GM20431 (cell line): ENCODE results near the gene UGT1A7.
"Not testable (repeated sequence)": the region's sequence is repeated elsewhere in the genome, so short reads cannot be mapped to it uniquely, and the experiment has no call there.

Source experiments
- in situ Hi-C: fragments of 300-500 bp; cut with MseI, MboI; formaldehyde crosslinking; loops from one replicate; pipeline ENCODE4 v1.15.0; 2020; ENCODE audit warnings: low sequenced_read_pairs; ENCODE audit not compliant: unreplicated experiment

UGT1A7 gene

GRCh38 chr2:233681521-233682099 is at the start of gene UGT1A7:
Gene UGT1A7 (plus strand): TSS chr2:233681901. CDS start chr2:233681938, 37 bp downstream.
- in situ Hi-C loops: no loop called here

GRCh38 chr2:233636306-233636705 is 45.4 kb upstream of the UGT1A7 start, which contains the start of gene UGT1A10:
Gene UGT1A10 (plus strand): TSS chr2:233636448. CDS start chr2:233636523, 75 bp downstream.
- in situ Hi-C loops: not testable (repeated sequence)

GRCh38 chr2:233638836-233639235 is 42.9 kb upstream of the UGT1A7 start:
- in situ Hi-C loops: no loop called here

GRCh38 chr2:233639860-233640259 is 41.8 kb upstream of the UGT1A7 start:
- in situ Hi-C loops: no loop called here

GRCh38 chr2:233643128-233643527 is 38.6 kb upstream of the UGT1A7 start:
- in situ Hi-C loops: no loop called here

GRCh38 chr2:233646033-233646432 is 35.7 kb upstream of the UGT1A7 start:
- in situ Hi-C loops: not testable (repeated sequence)

GRCh38 chr2:233650981-233651380 is 30.7 kb upstream of the UGT1A7 start:
- in situ Hi-C loops: no loop called here

- in situ Hi-C loops: no loop called here
Measured at GRCh38 chr2:233651430-233651829, 30.3 kb upstream of the UGT1A7 start.

GRCh38 chr2:233654501-233654900 is 27.2 kb upstream of the UGT1A7 start:
- in situ Hi-C loops: no loop called here

- in situ Hi-C loops: no loop called here
Measured at GRCh38 chr2:233655043-233655442, 26.7 kb upstream of the UGT1A7 start.

- in situ Hi-C loops: not testable (repeated sequence)
Measured at GRCh38 chr2:233655943-233656342, 25.8 kb upstream of the UGT1A7 start.

GRCh38 chr2:233656443-233656842 is 25.3 kb upstream of the UGT1A7 start:
- in situ Hi-C loops: no loop called here

GRCh38 chr2:233658610-233659009 is 23.1 kb upstream of the UGT1A7 start:
- in situ Hi-C loops: no loop called here

- in situ Hi-C loops: no loop called here
Measured at GRCh38 chr2:233663911-233664310, 17.8 kb upstream of the UGT1A7 start.

GRCh38 chr2:233668605-233669260 is 13.0 kb upstream of the UGT1A7 start:
- in situ Hi-C loops: no loop called here

GRCh38 chr2:233671290-233672161 is 10.2 kb upstream of the UGT1A7 start, which contains the start of gene UGT1A9:
Gene UGT1A9 (plus strand): TSS chr2:233671898. CDS start chr2:233671935, 37 bp downstream.
- in situ Hi-C loops: no loop called here

GRCh38 chr2:233672886-233673285 is 8.8 kb upstream of the UGT1A7 start:
- in situ Hi-C loops: no loop called here

GRCh38 chr2:233673896-233674295 is 7.8 kb upstream of the UGT1A7 start:
- in situ Hi-C loops: no loop called here

- in situ Hi-C loops: no loop called here
Measured at GRCh38 chr2:233674314-233674713, 7.4 kb upstream of the UGT1A7 start.

GRCh38 chr2:233674995-233675394 is 6.7 kb upstream of the UGT1A7 start:
- in situ Hi-C loops: no loop called here

- in situ Hi-C loops: no loop called here
Measured at GRCh38 chr2:233676046-233676445, 5.7 kb upstream of the UGT1A7 start.
